ENCODE results near the gene GLTPD2.

- TF ChIP-seq CTCF (conservative IDR thresholded peaks at IDR 0.05) = no peak
- TF ChIP-seq ZFX (IDR thresholded peaks at IDR 0.05) = no peak
Measured at GRCh38 chr17:4785311-4786105, 3.3 kb upstream of the GLTPD2 start.

All from C4-2B (cell line).